Measurements from ENCODE around the gene HS3ST4.

- TF ChIP-seq CTCF (conservative IDR thresholded peaks at IDR 0.05 in 1 of 2, IDR thresholded peaks at IDR 0.05 in 1 of 2; ENCODE audit: low read depth in 1 of 2, low read length in 2 of 2) (no peak), EZH2 (IDR thresholded peaks at IDR 0.05; ENCODE audit: low read length, missing control alignments) (no peak)
These were observed 164.1 kb downstream of the HS3ST4 start for GRCh38 chr16:25855818-25856217.
